Parathyroid adenoma (tissue), 2 donors: ENCODE results near the gene SLC12A2.

Source experiments
- H2AFZ ChIP-seq: fragments of 300-600 bp; sonication (generic); one replicate; pipeline ENCODE4 v1.7.0; 2017; ENCODE audit warnings: antibody characterized with exemption, mild to moderate bottlenecking
- H3K27ac ChIP-seq: fragments of 300-600 bp; sonication (generic); one replicate; pipeline ENCODE4 v1.7.0; 2017
- H3K27me3 ChIP-seq: fragments of 300-600 bp; sonication (generic); one replicate; pipeline ENCODE4 v1.7.0; 2017; ENCODE audit warnings: low read length; ENCODE audit not compliant: control insufficient read depth, insufficient read depth
- H3K36me3 ChIP-seq: fragments of 300-600 bp; sonication (generic); one replicate; pipeline ENCODE4 v1.7.0; 2017; ENCODE audit warnings: low read length; ENCODE audit not compliant: control insufficient read depth, insufficient read depth
- H3K4me1 ChIP-seq: fragments of 300-600 bp; sonication (generic); one replicate; pipeline ENCODE4 v1.7.0; 2017; ENCODE audit warnings: control low read depth
- H3K4me2 ChIP-seq: fragments of 300-600 bp; sonication (generic); one replicate; pipeline ENCODE4 v1.7.0; 2017; ENCODE audit warnings: low read length
- H3K4me3 ChIP-seq: fragments of 300-600 bp; sonication (generic); one replicate; pipeline ENCODE4 v1.7.0; 2017; ENCODE audit warnings: low read depth, low read length
- H3K79me2 ChIP-seq: fragments of 300-600 bp; sonication (generic); one replicate; pipeline ENCODE4 v1.7.0; 2017; ENCODE audit warnings: control low read depth
- H3K9ac ChIP-seq: fragments of 300-600 bp; sonication (generic); one replicate; pipeline ENCODE4 v1.7.0; 2017; ENCODE audit warnings: mild to moderate bottlenecking
- H3K9me3 ChIP-seq: fragments of 300-600 bp; sonication (generic); one replicate; pipeline ENCODE4 v1.7.0; 2017; ENCODE audit warnings: low read length; ENCODE audit not compliant: control insufficient read depth
- CTCF ChIP-seq: fragments of 300-600 bp; sonication (generic); IDR thresholded peaks from one replicate; pipeline ENCODE4 v1.7.0; 2017; ENCODE audit warnings: antibody characterized with exemption, mild to moderate bottlenecking
- donor health status: primary hyperparathyroidism.

SLC12A2 gene

GRCh38 chr5:128083033-128083810, at the start of gene SLC12A2:
Gene SLC12A2 (plus strand): TSS chr5:128083766. CDS start chr5:128083955, 189 bp downstream.
- H3K4me2 ChIP-seq = peak within 1 kb of the TSS; percentile 80
- no peaks in the 10 kb centered on the region for H3K9me3 ChIP-seq
- peak within 1 kb of the TSS; percentile 91 for H3K27ac ChIP-seq
- H2AFZ ChIP-seq = peak within 1 kb of the TSS; percentile 91
- H3K79me2 ChIP-seq = peaks cover 9% of the 10 kb centered on the region
- peak within 1 kb of the TSS; percentile 82 for H3K4me3 ChIP-seq
- H3K9ac ChIP-seq = peak within 1 kb of the TSS; percentile 61
- peaks cover 7% of the 10 kb centered on the region for H3K4me1 ChIP-seq
- H3K27me3 ChIP-seq = no peaks in the 10 kb centered on the region
- no peaks in the 10 kb centered on the region for H3K36me3 ChIP-seq
- TF ChIP-seq CTCF = no peak

- H3K9ac ChIP-seq = no peak overlapping the region
- H3K79me2 ChIP-seq = peaks cover 2% of the 10 kb centered on the region
- H2AFZ ChIP-seq = no peak overlapping the region
- H3K27me3 ChIP-seq = no peaks in the 10 kb centered on the region
- no peak overlapping the region for H3K4me2 ChIP-seq
- H3K4me3 ChIP-seq = no peak overlapping the region
- no peaks in the 10 kb centered on the region for H3K36me3 ChIP-seq
- H3K9me3 ChIP-seq = no peaks in the 10 kb centered on the region
- no peak for TF ChIP-seq CTCF
- no peaks in the 10 kb centered on the region for H3K4me1 ChIP-seq
- no peak overlapping the region for H3K27ac ChIP-seq
Measured at GRCh38 chr5:128035689-128036088, 47.9 kb upstream of the SLC12A2 start.

- no peak overlapping the region for H3K27ac ChIP-seq
- no peak for TF ChIP-seq CTCF
- H3K4me2 ChIP-seq = no peak overlapping the region
- H2AFZ ChIP-seq = no peak overlapping the region
- H3K9me3 ChIP-seq = no peaks in the 10 kb centered on the region
- H3K9ac ChIP-seq = no peak overlapping the region
- H3K36me3 ChIP-seq = no peaks in the 10 kb centered on the region
- H3K4me3 ChIP-seq = no peak overlapping the region
- H3K79me2 ChIP-seq = peaks cover 2% of the 10 kb centered on the region
- no peaks in the 10 kb centered on the region for H3K27me3 ChIP-seq
- H3K4me1 ChIP-seq = no peaks in the 10 kb centered on the region
Measured at GRCh38 chr5:128036950-128037349, 46.6 kb upstream of the SLC12A2 start.

GRCh38 chr5:128038643-128039042, 44.9 kb upstream of the SLC12A2 start:
- Histone ChIP-seq H3K27ac (no peak overlapping the region), H3K79me2 (peaks cover 2% of the 10 kb centered on the region), H3K9ac (no peak overlapping the region), H3K4me2 (no peak overlapping the region), H2AFZ (no peak overlapping the region), H3K4me3 (no peak overlapping the region), H3K9me3 (no peaks in the 10 kb centered on the region), H3K27me3 (no peaks in the 10 kb centered on the region), H3K36me3 (no peaks in the 10 kb centered on the region), H3K4me1 (no peaks in the 10 kb centered on the region)
- TF ChIP-seq CTCF = no peak

GRCh38 chr5:128040927-128041326, 42.6 kb upstream of the SLC12A2 start:
- no peak overlapping the region for H3K4me3 ChIP-seq
- H3K4me1 ChIP-seq = no peaks in the 10 kb centered on the region
- no peak overlapping the region for H3K27ac ChIP-seq
- no peak for TF ChIP-seq CTCF
- H3K36me3 ChIP-seq = no peaks in the 10 kb centered on the region
- no peaks in the 10 kb centered on the region for H3K79me2 ChIP-seq
- H2AFZ ChIP-seq = no peak overlapping the region
- no peaks in the 10 kb centered on the region for H3K9me3 ChIP-seq
- no peak overlapping the region for H3K4me2 ChIP-seq
- no peak overlapping the region for H3K9ac ChIP-seq
- H3K27me3 ChIP-seq = no peaks in the 10 kb centered on the region
